HepG2 (cell line): ENCODE data around the gene CPSF7. TPM values are rescaled to one million over a fixed set of nuclear protein-coding genes. Genes with fewer than 3 reads are reported as not detected.

Source experiments
- ATAC-seq: fragments of 200-7000 bp; cut with Tn5 transposase; 3 replicates; pipeline ENCODE4 v1.9.1; 2020; ENCODE audit warnings: mild to moderate bottlenecking, moderate library complexity
- BruUV-seq: library from RNA; stranded (reverse); fragments of 400-500 nt; replicated peaks from 2 replicates; lab custom pipeline; 2021; lab: Mats Ljungman, UMichigan
- CTCF ChIA-PET: fragments of 300-600 bp; formaldehyde crosslinking; extraction: SDS; loops from one replicate; lab custom pipeline; 2021; ENCODE audit warnings: low total read pairs, inconsistent platforms, low intra/inter-chr PET ratio; lab: Yijun Ruan, JAX
- POLR2A ChIA-PET: fragments of 350-600 bp; sonication (Branson Sonifier 250); formaldehyde crosslinking; loops from one replicate; lab custom pipeline; 2020; ENCODE audit warnings: antibody characterized with exemption, inconsistent platforms; lab: Yijun Ruan, JAX
- DNase-seq: peaks from one replicate; pipeline ENCODE4 v3.0.0-alpha.2; 2015; ENCODE audit warnings: low spot score
- FAIRE-seq: peaks from 3 replicates; lab custom pipeline; 2011; peaks lifted over from hg19 to GRCh38; lab: Jason Lieb, UNC
- H2AFZ ChIP-seq: one replicate; pipeline ENCODE4 v1.6.1; 2011; ENCODE audit warnings: low read length, inconsistent platforms
- H3K27ac ChIP-seq: fragments of 300-600 bp; 3 replicates; pipeline ENCODE4 v1.8.0; 2011; ENCODE audit warnings: mixed run types, mild to moderate bottlenecking, mixed read lengths, low read length, inconsistent platforms; ENCODE audit not compliant: insufficient read depth; ENCODE audit errors: extremely low read length
- H3K27me3 ChIP-seq, 2 experiments: fragments of 200-600 bp in 1 of 2; 2 replicates in 1 of 2; 3 replicates in 1 of 2; pipeline versions ENCODE4 v1.6.0 to v1.8.0; 2011; ENCODE audit warnings: low read length in 2 of 2, mild to moderate bottlenecking in 2 of 2, moderate library complexity in 2 of 2, inconsistent platforms in 1 of 2; ENCODE audit not compliant: insufficient read depth in 2 of 2, control insufficient read depth in 1 of 2
- H3K36me3 ChIP-seq, 2 experiments: fragments of 200-600 bp in 1 of 2; replicated peaks in 1 of 2; 2 replicates in 1 of 2; 3 replicates in 1 of 2; pipeline versions ENCODE4 v1.5.1 to v1.8.0; 2011; ENCODE audit warnings: low read length in 2 of 2, inconsistent platforms in 1 of 2; ENCODE audit not compliant: insufficient read depth in 2 of 2, control insufficient read depth in 1 of 2
- H3K4me1 ChIP-seq: 2 replicates; pipeline ENCODE4 v1.5.1; 2012; ENCODE audit warnings: low read length, inconsistent platforms; ENCODE audit not compliant: insufficient read depth
- H3K4me2 ChIP-seq: 2 replicates; pipeline ENCODE4 v1.6.0; 2011; ENCODE audit warnings: low read depth, low read length, inconsistent platforms
- H3K4me3 ChIP-seq, 3 experiments: fragments of 200-600 bp in 1 of 3; sonication (generic), shearing (Covaris generic) in 1 of 3; replicated peaks in 1 of 3; 2 replicates each; pipeline ENCODE4 v1.5.1; 2011 to 2016; ENCODE audit warnings: low read length in 3 of 3, inconsistent platforms in 2 of 3, low read depth in 2 of 3, mild to moderate bottlenecking in 2 of 3, control low read depth in 1 of 3, mixed read lengths in 1 of 3; ENCODE audit not compliant: insufficient read depth in 1 of 3
- H3K79me2 ChIP-seq: one replicate; pipeline ENCODE4 v1.6.1; 2011; ENCODE audit warnings: low read length, inconsistent platforms; ENCODE audit not compliant: insufficient read depth
- H3K9ac ChIP-seq: 2 replicates; pipeline ENCODE4 v1.6.0; 2011; ENCODE audit warnings: mild to moderate bottlenecking, low read depth, low read length, inconsistent platforms; ENCODE audit not compliant: insufficient read depth
- H3K9me3 ChIP-seq: 2 replicates; pipeline ENCODE4 v1.5.1; 2012; ENCODE audit warnings: mild to moderate bottlenecking, low read length
- H4K20me1 ChIP-seq: 2 replicates; pipeline ENCODE4 v1.6.0; 2011; ENCODE audit warnings: inconsistent platforms, mild to moderate bottlenecking, low read length, moderate library complexity; ENCODE audit not compliant: insufficient read depth
- GATA4 ChIP-seq: sonication (generic); IDR thresholded peaks from 2 replicates; pipeline ENCODE4 v1.6.1; 2016; ENCODE audit warnings: antibody characterized with exemption, low read depth, borderline replicate concordance
- KLF15 ChIP-seq: sonication (generic); formaldehyde crosslinking; IDR thresholded peaks from 2 replicates; pipeline ENCODE4 v1.8.1; 2023; ENCODE audit warnings: borderline replicate concordance, mild to moderate bottlenecking, inconsistent platforms, missing genetic modification reagents, mixed read lengths
- NPAS2 ChIP-seq: sonication (generic); formaldehyde crosslinking; IDR thresholded peaks from 2 replicates; pipeline ENCODE4 v1.8.0; 2022; ENCODE audit warnings: mild to moderate bottlenecking, missing genetic modification reagents, borderline replicate concordance
- SMC3 ChIP-seq: IDR thresholded peaks from 2 replicates; pipeline ENCODE4 v1.6.1; 2011; ENCODE audit warnings: low read length, improper control_type of control experiment
- ZBTB33 ChIP-seq: sonication (generic); formaldehyde crosslinking; IDR thresholded peaks from 2 replicates; pipeline ENCODE4 v1.4.0; 2020; ENCODE audit warnings: missing genetic modification reagents
- ZKSCAN5 ChIP-seq: sonication (generic); formaldehyde crosslinking; IDR thresholded peaks from 2 replicates; pipeline ENCODE4 v1.5.1; 2020; ENCODE audit warnings: mild to moderate bottlenecking, missing genetic modification reagents
- ZNF576 ChIP-seq: sonication (generic); formaldehyde crosslinking; IDR thresholded peaks from 2 replicates; pipeline ENCODE4 v1.4.0; 2020; ENCODE audit warnings: mild to moderate bottlenecking, missing genetic modification reagents
- ZNF772 ChIP-seq: sonication (generic); formaldehyde crosslinking; IDR thresholded peaks from 2 replicates; pipeline ENCODE4 v1.5.0; 2020; ENCODE audit warnings: mild to moderate bottlenecking, missing genetic modification reagents
- WGBS: methylation state at CpG from one replicate; pipeline ENCODE4 v1.1.6; 2017; ENCODE audit warnings: low lambda C conversion rate; 5-methylcytosine and 5-hydroxymethylcytosine counted together
- in situ Hi-C: cut with HindIII; loops from 2 replicates; pipeline ENCODE4 v1.10.0; 2017; ENCODE audit warnings: low pct_unique_long_range_greater_than_20kb; ENCODE audit not compliant: extremely low pct_ligation_motif_present
- intact Hi-C: fragments of 100-400 bp; cut with micrococcal nuclease; formaldehyde crosslinking; loops from one replicate; pipeline ENCODE4 v1.10.0; 2022; ENCODE audit not compliant: unreplicated experiment
- polyA plus RNA-seq, 8 experiments: library from polyadenylated mRNA; depleted of rRNA in 3 of 8; stranded (reverse) in 7 of 8; unstranded in 1 of 8; fragments of >200 nt; fragmentation: Illumina TruSeq in 4 of 8; extraction: Trizol in 4 of 8; gene quantifications; 2 replicates each; pipeline versions ENCODE4 v1.2.1 to v1.2.3, GENCODE V29; 2011 to 2016; ENCODE audit warnings: low read depth in 4 of 8, missing spikeins in 1 of 8, mixed read lengths in 1 of 8; ENCODE audit not compliant: insufficient read depth in 1 of 8
- total RNA-seq, 5 experiments: library from RNA; depleted of rRNA; stranded (reverse); fragments of >200 nt; fragmentation: Illumina TruSeq; extraction: Trizol; gene quantifications; 2 replicates each; pipeline ENCODE4 v1.2.3, GENCODE V29; 2016; ENCODE audit warnings: low read depth in 1 of 5
- TF ChIP-seq, protein P1 (sequence below): sonication (generic); formaldehyde crosslinking; IDR thresholded peaks from 2 replicates; pipeline ENCODE4 v1.5.0; 2020; ENCODE audit warnings: mild to moderate bottlenecking, missing genetic modification reagents, moderate library complexity

Gene CPSF7
- total and polyA plus RNA-seq, 2 of the 13 experiments (the other 11 are each of a cell fraction or from before 2014, with no cell fraction given): 34.1 to 36.8 TPM

DNA sequence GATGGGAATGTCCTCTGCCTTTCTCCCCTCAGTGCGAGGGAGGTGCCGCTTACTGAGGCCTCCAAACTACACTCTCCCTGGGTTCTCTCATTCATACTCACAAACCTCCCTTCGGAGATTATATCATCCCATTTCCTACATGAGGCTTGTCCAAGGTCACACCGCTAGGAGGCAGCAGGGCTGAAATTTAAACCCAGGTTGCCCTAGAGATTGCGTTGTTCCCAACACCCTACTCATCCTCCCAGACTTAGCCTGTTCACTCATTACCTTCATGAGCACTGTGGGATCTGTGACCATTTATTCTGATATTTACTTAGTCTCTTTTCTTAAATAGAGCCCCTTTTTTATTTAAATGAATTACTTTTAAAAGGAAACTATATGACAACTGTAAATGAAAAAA is 31.2 kb upstream of the CPSF7 start:
- peak; percentile 49 for ATAC-seq
- POLR2A ChIA-PET: no interaction called here

More for the DNA sequence above, 31.2 kb upstream of the CPSF7 start:
- no peak overlapping the region for H3K4me3 ChIP-seq
- TF ChIP-seq ZNF576 (CRISPR knock-in tag) (no peak), ZBTB33 (peak; percentile 80), NPAS2 (CRISPR knock-in tag) (no peak), SMC3 (peak; percentile 11; the same call in 1 of the 2 replicates), ZKSCAN5 (CRISPR knock-in tag) (no peak), ZNF772 (CRISPR knock-in tag) (no peak), GATA4 (no peak), KLF15 (CRISPR knock-in tag) (no peak)
- TF ChIP-seq, protein P1, sequence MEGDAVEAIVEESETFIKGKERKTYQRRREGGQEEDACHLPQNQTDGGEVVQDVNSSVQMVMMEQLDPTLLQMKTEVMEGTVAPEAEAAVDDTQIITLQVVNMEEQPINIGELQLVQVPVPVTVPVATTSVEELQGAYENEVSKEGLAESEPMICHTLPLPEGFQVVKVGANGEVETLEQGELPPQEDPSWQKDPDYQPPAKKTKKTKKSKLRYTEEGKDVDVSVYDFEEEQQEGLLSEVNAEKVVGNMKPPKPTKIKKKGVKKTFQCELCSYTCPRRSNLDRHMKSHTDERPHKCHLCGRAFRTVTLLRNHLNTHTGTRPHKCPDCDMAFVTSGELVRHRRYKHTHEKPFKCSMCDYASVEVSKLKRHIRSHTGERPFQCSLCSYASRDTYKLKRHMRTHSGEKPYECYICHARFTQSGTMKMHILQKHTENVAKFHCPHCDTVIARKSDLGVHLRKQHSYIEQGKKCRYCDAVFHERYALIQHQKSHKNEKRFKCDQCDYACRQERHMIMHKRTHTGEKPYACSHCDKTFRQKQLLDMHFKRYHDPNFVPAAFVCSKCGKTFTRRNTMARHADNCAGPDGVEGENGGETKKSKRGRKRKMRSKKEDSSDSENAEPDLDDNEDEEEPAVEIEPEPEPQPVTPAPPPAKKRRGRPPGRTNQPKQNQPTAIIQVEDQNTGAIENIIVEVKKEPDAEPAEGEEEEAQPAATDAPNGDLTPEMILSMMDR (CRISPR knock-in tag): peak; percentile 40
- H4K20me1 ChIP-seq: no peaks in the 10 kb centered on the region
- DNase-seq: no peak
- WGBS: 77% methylated on average over 5 of the region's 5 CpGs
- in situ Hi-C loops: no loop called here
- no peak overlapping the region for H2AFZ ChIP-seq
- H3K4me2 ChIP-seq: no peak overlapping the region
- H3K9ac ChIP-seq: no peak overlapping the region
- H3K4me1 ChIP-seq: no peaks in the 10 kb centered on the region
- CTCF ChIA-PET: interaction anchor here (1.1 kb wide), 1 partner anchor 56 kb away, joined by 3 read pairs; no protein-coding TSS in a partner anchor
- no TSS peak for BruUV-seq
- H3K79me2 ChIP-seq: no peaks in the 10 kb centered on the region
- no peaks in the 10 kb centered on the region for H3K36me3 ChIP-seq
- no peak overlapping the region for H3K27ac ChIP-seq
- no peak for FAIRE-seq
- H3K9me3 ChIP-seq: no peaks in the 10 kb centered on the region
- intact Hi-C loops: no loop called here
- no peaks in the 10 kb centered on the region for H3K27me3 ChIP-seq
